ENCODE data around the gene FGFR2.

The FGFR2 gene

DNA sequence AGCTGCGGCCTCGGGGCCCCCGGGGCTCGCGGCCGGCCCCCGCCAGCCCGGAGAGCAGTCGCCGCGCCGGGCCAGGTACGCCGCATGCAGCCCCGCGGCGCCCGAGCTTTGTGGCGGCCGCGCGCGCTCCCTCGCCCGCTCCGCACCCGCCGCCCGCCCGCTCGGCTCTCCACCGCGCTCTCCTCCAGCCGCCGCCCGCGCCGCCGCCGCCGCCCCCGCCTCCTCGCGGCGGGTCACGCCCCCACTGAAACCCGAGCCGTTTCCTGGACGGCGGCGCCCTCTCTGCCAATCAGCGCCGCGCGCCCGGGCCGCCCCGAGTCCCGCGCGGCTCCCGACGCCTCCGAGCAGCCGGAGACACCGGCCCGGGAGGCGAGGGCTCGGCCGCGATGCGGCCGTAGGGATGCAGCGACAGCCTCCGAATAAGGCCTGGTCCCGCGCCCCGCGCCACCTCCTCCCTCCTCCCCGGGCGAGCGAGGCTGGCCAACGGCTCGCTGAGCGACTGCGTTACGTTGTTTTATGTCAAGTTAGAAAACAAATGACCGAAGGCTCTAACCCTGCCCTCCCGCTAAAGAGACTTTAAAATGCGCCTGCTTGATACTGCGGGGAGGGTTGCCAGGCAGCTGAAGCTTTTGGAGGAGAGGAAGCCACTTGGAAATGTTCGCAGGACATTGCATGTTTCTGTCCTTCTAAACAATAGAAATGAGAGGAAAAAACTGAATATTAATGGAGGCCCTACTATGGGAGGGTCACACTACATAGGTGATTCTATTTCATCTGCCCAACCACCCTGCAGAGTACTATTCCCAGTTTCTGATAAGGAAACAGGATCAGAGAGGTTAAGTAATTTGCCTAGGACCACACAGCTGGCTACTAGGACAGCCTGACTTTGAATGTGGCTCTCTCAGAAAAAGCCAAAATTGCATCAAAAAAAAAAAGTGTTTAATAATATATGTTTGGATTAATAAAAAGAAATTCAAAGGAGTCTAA, at the start of gene FGFR2:
Gene FGFR2, minus strand, starts transcription at position 182 of the 987 bp plus-strand sequence. CDS start 4,627 bp downstream, outside the sequence.
- DNase-seq = no peak

DNA sequence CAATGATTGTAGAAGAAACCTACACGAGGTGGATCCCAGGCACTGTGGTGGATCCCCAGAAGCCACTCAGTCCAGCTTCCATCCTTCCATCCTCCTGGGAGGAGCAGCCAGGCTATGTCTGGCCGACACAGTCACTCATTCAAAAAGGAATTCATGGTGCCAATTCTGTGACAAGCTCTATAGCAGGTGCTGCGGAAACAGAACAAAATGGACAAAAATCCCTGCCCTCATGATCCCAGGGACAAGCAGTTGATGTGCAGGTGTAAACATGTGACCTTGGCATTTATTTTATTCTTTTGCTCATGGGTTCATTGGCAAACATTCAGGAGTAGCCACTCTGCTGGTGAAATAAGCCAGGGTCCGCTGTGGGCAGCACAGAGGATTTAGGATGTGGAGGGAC, 49.2 kb upstream of the FGFR2 start:
- no peak for DNase-seq

DNA sequence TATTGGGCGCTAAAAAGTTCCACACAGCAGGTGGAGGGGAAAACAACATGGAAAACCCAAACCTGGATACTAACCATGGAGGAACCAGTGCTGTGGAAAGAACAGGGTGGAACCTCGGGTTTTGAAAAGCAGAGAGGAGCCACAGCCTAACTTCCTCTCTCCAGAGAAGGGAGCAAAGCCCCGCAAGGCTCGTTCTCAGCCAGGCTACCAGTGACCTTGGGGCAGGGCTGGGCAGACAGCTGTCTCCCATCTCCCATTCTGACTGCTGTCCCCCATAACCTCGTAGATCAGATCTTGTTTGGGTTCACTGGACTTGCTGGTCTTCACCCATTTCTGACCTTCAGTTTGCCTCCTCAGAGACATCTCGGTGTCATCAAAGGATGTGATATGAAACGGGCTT, 47.5 kb upstream of the FGFR2 start:
- DNase-seq = no peak

DNA sequence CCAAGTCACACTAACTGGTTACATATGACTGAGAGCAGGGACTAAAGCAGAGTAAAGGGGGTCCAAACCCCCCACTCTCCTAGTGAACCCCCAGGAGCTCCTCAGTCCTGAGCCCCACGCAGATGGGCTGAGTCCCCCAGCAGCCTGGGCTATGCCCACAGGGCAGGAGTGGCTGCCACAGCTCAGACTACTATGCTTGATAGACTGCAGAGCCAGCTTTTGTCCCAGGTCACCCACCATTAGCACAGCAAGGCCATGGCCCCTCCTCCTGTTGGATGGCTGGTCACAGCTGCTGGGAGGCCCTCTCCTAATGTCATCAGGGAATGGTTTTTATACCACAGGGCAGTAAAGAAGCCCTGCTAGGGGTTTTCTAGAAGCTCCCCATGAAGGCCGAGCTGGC, 46.3 kb upstream of the FGFR2 start:
- no peak for DNase-seq

DNA sequence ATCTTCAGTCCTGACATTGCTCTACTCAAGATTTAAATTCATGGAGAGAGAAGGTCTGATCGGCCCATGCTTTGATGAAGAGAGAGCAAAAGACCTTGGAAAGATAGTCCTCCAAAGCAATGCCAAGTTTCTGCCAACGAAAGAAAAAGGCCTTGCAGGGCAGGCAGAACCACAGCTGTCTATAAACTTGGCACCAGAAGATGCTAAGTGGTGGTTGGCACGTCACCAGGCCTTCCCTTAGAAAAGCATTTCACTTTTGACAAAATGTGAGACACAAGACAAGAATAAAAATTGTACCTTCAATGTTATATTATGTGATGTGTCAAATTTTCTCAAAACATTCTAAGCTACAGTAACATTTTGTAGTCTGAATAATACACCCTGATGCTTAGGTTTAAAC, 42.0 kb upstream of the FGFR2 start:
- no peak for DNase-seq

DNA sequence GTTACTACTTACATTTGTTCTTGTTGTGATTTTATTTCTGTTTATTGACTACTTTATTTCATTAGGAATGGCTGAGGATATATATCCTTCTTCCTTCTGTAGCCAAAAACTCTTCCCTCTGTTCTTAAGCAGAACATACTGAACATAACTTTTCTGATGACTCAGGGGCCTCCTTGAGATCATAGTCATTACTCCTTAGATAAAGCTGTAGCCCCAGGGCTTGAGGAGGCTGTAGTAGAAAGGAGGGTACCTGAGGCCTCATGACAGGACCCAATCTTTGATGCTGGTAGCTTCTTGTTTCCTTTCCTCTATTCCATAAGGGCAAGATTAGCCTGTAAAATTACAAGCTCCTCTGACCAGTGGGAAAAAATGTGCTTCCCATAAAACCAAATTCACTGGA, 41.2 kb upstream of the FGFR2 start:
- DNase-seq = no peak

DNA sequence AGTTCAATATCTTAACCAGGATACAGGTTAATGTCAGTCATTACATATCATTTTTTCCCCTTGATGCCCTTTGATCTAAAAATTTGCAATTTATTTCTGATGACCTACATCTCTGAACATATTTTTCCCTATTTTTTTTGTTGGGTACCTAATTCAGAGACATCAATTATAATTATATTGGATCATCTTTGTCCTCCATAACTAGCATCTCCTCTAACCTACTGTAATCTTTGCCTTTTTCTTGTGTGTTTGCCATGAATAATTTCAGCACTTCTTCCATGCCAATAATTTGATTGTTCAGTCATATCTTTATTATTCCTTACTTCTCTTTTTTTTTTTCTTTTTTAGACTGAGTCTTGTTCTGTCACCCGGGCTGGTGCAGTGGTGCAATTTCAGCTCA, 39.2 kb upstream of the FGFR2 start:
- no peak for DNase-seq

DNA sequence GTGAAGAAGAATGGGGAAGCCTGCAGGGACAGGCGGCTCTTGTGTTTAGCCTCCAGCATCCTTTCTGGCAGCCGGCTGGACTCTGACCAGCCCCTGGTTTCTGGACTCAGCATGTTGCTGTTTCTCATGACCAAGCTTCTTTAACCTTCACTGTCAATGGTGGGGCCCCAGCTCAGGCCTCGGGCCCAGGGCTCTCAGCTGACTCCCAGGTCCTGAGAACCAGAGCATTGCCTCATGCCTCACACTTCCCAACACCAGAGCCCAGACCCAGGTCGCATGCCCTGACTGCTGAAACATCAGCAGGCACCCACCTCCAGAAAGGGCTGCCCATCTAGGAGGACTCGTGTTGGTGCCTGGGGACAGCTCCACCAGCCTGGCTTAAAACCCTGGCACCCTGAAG, 34.8 kb upstream of the FGFR2 start:
- no peak for DNase-seq

DNA sequence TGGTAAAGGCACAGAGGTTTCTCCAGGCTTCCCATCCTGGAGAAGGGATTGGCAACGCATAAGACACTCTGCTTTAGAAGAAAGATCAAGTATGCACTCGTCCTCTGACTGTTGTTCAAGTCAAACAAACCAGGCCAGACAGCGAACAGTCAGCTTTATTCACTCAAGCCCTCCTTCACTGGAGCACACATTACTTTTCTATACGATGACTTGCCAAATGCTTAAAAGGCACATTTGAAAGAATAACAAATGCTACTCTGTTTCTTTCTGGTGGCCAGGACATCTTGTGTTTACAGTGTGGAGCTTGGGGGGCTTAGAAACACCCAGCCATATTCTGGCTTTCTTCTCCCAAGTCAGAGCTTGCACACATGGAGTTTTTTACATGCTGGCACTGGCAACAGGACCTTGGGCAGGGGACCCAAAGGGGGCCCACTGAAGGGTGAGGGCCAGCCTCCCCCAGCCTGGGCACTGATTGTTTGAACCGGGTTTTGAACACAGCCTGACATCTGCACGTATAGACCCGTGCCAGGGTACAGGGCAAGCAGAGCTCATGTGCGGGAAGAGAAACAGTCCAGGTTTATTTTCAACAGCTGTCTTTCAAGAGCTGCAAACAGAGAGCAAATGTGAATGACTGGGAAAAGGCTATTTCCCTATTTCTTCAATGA, 33.3 kb upstream of the FGFR2 start:
- no peak for DNase-seq

DNA sequence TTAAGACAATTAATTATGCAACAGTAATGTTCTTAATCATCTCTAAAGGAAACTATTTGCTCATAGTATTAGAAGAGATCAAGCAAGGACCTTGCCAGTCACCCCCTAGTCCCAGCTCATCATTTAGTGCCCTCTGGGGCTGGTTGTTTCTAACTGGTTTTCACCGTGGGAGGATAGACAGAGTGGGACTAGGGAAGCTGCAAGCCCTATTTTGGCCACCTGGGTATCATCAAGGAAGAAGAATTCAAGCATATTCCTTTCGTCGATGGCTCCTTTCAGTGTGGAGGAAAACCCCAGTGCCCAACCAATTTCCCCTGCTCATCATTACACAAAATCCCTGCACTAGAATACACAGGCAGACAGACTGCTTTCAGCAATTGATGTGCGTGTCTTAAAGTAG, 30.6 kb upstream of the FGFR2 start:
- no peak for DNase-seq

DNA sequence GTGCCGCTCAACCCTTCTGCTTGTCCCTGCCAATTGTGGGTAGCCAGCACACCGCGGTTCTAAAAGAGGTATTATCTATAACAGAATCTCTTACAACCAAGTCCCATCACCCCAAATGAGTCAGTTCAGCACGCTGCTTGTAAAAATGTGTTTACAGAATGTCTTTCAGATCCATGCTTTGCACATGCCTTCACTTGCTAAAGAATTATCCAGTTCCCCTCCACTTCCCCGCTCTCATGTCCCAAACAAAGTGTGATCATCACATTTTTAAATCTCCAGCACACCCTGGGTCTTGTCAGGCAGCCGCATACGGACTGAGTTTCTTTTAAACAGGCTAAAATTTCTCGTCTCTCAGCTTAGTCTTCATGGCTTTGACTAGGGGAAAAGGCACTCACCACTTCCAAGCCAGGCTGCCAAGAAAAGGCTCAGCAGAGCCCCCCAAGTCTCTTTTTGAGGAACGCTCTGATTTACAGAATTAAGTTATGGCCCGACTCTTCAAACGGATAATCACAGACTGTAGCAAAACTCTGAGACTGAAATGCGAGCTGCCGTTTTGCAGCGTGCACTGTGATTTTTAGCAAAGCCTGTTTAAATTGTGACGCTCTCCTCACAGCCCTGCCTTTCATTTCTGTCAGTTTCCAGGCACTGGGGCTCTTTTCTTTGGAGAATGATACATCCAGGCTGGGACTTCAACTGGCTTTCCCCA, 29.8 kb upstream of the FGFR2 start:
- no peak for DNase-seq

DNA sequence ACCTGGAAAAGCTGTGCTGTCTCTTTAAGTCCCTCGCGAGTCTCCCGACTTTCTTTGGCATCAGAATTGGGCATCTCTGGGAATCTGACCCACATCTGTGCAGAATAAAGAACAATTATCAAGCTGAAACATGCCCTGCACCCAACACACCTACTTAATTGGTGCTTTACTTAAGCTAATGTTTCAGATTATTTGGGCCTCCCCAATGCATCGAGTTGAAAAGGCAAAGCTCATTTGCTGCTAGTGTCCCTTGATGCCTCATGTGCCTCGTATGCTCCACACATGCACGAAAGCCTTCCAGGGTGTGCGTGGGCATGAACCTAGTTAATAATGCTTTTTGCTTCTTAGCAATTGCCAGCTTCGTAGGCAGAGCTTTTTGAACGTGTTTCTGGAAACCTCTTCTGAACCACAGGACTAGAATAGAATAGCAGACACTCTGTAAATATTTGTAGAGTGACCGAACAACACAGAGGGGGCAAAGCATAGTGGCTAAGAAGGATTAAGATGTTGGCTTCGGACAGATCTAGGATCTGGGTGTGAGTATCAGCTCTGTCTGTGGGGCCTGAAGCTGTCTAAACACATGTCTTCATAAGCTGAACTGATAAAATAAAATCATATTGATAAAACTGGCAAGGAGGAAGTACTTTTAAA, 26.7 kb upstream of the FGFR2 start:
- no peak for DNase-seq

DNA sequence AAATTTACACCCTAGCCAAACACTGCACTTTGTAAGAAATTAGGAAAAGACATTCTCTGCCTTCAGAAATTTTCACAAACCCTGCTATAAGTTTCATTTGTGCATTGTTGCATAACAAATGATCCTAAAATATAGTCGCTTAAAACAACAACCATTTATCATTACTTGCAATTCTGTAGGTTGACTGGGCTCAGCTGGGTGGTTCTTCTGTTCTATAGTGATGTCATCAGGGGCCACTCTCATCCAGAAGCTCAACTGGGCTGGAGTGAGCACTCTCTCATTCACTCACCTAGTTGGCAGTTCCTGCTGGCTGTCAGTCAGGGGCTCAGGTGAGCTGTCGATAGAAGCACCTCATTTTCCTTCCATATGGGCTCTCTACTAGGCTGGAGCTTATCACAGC, 20.7 kb upstream of the FGFR2 start:
- no peak for DNase-seq

DNA sequence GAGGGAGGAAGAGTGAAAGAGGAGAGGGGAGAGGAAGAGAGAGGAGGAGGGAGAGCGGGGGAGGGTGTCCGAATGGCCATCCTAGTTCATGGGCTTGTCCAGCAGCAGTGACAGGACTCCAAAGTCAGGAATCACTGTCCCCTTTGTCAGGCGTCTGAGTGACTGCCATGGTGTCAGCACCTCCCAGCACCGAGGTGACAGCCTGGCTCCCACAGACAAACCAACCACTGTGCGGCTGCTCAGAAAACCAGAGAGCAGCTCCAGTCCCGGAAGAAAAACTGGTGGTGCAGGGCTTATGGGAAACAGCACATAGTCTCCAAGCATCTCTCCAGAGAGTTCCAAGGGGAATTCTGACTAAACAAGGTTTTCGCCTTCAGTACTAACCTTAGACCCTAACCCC, 18.9 kb upstream of the FGFR2 start:
- no peak for DNase-seq

DNA sequence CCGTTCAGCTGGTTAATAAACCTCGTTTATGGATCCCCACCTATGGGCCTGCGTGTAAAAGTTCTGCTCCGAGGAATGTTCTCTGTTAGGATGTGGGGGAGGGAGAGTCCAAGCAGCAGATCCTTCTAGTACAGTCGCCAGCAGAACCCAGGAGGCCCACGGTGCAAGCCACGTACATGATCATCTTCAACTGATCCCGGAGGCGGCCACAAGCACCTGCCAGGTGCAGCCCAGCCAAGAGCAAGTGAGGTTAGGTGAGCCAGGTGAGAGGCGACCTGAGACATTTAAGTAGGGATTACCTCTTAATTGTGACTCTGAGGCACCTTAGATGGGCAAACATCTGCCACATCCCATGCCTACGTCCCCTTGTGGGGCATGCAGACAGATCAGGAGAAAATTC, 18.0 kb upstream of the FGFR2 start:
- no peak for DNase-seq

DNA sequence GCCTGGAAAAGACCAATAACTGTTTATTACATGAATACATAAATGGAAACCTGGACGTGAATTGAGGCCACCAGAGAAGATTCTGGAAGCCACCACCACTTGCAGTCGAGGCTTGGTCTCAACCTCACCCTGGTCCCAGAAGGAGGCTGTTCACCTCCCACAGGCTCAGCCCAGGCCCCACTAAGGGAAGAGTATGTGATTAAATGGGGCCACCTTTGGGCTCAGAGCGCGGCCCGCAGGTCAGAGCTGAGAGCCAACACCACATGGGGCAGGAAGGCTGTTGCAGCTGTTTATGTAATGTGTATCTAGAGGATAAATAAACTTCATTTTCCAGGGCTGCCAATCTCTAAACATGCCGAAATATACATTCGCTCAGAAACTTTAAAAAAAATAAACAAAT, 17.6 kb upstream of the FGFR2 start:
- DNase-seq = no peak

DNA sequence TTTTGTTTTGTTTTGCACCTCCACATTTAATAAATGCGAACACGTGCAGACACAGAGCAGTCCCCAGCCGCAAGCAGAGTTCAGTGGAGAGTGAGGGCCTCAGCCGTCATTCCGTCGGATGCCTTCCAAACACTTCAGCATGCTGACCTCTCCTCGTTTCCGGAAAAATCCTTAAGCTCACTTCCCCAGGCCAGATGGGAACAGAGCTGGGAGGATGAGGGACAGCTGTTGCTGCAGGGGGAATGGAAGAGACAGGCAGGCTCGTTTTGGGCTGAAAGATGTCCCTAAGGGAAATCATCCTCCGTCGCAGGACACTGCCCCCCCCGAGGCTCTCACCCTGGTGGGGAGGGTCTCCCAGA, 17.2 kb upstream of the FGFR2 start:
- DNase-seq = no peak

DNA sequence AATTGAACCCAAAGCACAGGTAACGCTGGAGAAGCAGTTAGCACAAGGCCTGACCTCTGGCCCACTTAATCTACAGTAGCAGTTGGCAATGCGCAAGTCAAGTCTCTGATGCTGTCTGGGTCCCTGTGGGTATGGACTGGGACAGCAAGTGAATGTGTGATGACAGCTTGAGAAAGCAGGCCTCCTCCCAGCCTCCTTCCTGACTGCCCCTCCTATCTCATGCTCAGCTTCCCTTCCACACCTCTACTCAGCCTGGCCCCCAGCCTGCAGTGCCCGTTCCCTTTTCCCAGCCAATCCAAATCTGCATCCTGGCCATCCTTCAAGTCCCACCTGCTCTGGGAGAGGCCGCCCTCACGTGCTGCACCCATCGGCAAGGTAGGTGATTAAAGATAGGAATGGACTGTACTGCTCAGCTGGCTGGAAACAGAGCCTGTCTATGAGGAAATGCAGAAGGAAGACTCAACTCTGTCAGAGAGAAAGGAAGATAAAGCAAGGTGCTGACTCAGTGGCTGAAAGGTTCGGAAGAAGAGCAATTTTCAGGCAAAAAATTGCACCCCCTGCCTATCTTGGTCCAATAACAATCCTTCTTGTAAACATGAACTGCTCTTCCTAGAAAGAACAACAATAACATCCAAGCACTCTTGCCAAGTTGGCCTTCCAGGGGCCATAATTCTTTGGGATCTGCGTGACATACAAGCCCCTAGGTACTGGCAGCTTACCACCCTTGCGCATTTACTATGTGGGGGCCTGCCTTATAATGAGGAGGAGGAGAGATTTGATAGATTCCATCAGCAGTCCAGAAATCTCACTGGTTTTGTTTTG, 16.6 kb upstream of the FGFR2 start:
- DNase-seq = no peak

DNA sequence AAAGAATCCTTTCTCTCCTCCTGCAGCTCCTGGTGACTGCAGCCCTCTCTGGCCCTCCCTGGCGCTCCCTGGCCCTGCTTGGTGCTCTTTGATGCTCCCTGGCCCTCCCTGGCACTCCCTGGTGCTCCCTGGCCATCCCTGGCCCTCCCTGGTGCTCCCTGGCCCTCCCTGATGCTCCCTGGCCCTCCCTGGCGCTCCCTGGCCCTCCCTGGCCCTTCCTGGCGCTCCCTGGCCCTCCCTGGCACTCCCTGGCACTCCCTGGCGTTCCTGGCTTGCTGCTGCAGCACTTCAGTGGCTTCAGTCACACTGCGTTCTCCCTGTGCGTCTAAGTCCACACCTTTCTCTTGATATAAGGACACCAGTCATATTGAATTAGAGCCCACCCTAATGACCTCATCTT, 15.2 kb upstream of the FGFR2 start:
- no peak for DNase-seq

DNA sequence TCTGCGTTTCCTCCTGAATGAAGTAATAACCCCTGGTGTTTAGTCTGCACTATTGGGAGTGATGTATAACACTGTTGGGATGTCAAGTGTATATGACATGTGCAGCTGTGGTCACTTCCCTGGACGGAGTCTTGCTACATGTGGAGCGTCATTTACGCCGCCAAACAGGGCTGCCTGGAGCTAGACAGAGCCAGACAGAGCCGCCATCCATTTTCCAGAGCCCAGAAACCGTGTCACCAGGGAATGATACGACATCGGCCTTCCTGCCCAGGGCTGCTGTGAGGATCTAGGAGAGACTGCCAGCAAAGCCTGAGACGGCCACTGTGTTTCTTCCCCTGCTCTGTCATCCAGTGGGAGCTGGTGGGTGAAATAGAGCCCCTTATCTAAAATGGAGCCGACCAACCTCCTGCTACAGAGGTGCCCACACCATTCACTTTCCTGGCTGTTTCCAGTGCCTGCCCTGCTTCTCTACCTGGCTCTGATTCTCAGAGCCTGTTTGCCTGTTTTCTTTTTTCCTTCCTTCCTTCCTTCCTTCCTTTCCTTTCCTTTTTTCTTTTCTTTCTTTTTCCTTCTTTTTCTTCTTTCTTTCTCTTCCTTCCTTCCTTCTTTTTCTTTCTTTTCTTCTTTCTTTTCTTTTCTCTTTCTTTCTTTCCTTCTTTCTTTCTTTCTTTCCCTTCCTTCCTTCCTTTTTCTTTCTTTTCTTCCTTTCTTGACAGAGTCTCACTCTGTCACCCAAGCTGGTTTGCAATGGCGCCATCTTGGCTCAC, 13.3 kb upstream of the FGFR2 start:
- no peak for DNase-seq

DNA sequence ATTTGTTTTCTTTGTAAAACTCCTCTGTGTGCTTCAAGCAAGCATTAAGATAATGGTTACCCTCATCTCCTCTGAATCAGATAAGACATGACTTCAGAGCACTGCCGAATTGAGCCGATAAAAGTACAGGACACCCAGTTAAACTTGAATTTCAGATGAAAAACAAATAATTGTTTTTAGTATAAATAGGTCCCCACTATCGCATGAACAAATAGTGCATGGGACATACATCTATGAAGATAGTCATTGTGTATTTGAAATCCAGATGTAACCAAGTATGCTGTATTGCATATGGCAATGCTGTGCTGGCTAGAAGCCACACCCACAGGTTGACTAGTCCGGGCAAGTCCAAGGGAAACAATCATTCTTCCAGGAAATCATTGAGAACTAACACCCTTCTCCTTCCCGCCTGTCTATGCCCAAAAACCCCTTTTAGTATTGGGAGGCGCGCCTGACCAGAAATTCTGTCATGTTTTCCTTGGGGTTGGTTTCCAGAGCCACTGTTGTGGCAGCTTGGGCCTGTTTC, 12.6 kb upstream of the FGFR2 start:
- no peak for DNase-seq
